Measurements from ENCODE around the gene TRAF3.

DNA sequence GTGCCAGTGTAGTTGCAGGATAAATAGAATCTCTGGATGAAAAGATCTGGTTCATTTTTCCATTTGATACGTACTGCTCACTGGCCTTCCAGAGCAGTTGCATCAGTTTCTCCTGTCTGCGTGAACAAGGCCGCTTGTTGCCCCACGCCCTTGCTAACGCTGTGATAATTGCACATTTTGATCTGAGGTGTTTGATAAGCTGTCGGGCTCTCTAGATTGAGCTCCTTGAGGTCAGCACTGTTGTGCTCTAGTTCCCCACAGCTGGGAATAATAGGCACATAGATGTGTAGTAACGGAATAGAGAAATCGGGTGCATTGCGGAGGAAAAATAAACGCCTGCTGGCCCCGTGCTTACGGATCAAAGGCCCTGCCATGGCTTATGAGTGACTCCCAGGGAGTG, 42.8 kb upstream of the TRAF3 start:
- TF ChIP-seq, protein P1, sequence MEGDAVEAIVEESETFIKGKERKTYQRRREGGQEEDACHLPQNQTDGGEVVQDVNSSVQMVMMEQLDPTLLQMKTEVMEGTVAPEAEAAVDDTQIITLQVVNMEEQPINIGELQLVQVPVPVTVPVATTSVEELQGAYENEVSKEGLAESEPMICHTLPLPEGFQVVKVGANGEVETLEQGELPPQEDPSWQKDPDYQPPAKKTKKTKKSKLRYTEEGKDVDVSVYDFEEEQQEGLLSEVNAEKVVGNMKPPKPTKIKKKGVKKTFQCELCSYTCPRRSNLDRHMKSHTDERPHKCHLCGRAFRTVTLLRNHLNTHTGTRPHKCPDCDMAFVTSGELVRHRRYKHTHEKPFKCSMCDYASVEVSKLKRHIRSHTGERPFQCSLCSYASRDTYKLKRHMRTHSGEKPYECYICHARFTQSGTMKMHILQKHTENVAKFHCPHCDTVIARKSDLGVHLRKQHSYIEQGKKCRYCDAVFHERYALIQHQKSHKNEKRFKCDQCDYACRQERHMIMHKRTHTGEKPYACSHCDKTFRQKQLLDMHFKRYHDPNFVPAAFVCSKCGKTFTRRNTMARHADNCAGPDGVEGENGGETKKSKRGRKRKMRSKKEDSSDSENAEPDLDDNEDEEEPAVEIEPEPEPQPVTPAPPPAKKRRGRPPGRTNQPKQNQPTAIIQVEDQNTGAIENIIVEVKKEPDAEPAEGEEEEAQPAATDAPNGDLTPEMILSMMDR (IDR thresholded peaks at IDR 0.05), result no peak
- TF ChIP-seq POLR2A (IDR thresholded peaks at IDR 0.05), result no peak

Data from thyroid gland (tissue), 4 donors.